ENCODE data around the gene C1orf50.
A peak's percentile ranks its signal among the peaks of the same experiment; 100 is the strongest.
"Not testable (repeated sequence)": the region's sequence is repeated elsewhere in the genome, so short reads cannot be mapped to it uniquely, and the experiment has no call there.

The C1orf50 gene

GRCh38 chr1:42766741-42767509 is at the start of gene C1orf50, which contains the start of gene P3H1:
Gene C1orf50, plus strand, starts transcription at chr1:42767249. Its CDS starts 63 bp downstream, at chr1:42767312.
Gene P3H1, minus strand, starts transcription at chr1:42767028. Its CDS starts 57 bp downstream, at chr1:42766971.
- peak; percentile 99 for DNase-seq

GRCh38 chr1:42720868-42721267 is 46.2 kb upstream of the C1orf50 start:
- no peak for DNase-seq

- DNase-seq = no peak
Measured at GRCh38 chr1:42721926-42722325, 45.1 kb upstream of the C1orf50 start.

GRCh38 chr1:42722403-42722802 is 44.6 kb upstream of the C1orf50 start:
- DNase-seq = not testable (repeated sequence)

- no peak for DNase-seq
Measured at GRCh38 chr1:42723511-42723910, 43.5 kb upstream of the C1orf50 start.

GRCh38 chr1:42725820-42726219 is 41.2 kb upstream of the C1orf50 start:
- not testable (repeated sequence) for DNase-seq

GRCh38 chr1:42730002-42730401 is 37.0 kb upstream of the C1orf50 start:
- DNase-seq = no peak

GRCh38 chr1:42730988-42731387 is 36.1 kb upstream of the C1orf50 start:
- DNase-seq = no peak

- no peak for DNase-seq
Measured at GRCh38 chr1:42731585-42731984, 35.5 kb upstream of the C1orf50 start.

GRCh38 chr1:42732126-42732680 is 34.8 kb upstream of the C1orf50 start:
- no peak for DNase-seq

GRCh38 chr1:42733415-42734200 is 33.4 kb upstream of the C1orf50 start:
- no peak for DNase-seq

GRCh38 chr1:42734201-42735035 is 32.6 kb upstream of the C1orf50 start:
- no peak for DNase-seq

- no peak for DNase-seq
Measured at GRCh38 chr1:42735056-42735455, 32.0 kb upstream of the C1orf50 start.

- no peak for DNase-seq
Measured at GRCh38 chr1:42735477-42736105, 31.5 kb upstream of the C1orf50 start.

GRCh38 chr1:42736152-42736551 is 30.9 kb upstream of the C1orf50 start:
- peak; percentile 34 for DNase-seq

- DNase-seq = no peak
Measured at GRCh38 chr1:42736571-42737200, 30.4 kb upstream of the C1orf50 start.

- DNase-seq = no peak
Measured at GRCh38 chr1:42737257-42737656, 29.8 kb upstream of the C1orf50 start.

GRCh38 chr1:42737986-42738677 is 28.9 kb upstream of the C1orf50 start:
- no peak for DNase-seq

- DNase-seq = no peak
Measured at GRCh38 chr1:42738678-42739226, 28.3 kb upstream of the C1orf50 start.
